ENCODE measurements around the gene FRMPD2. TPM values are rescaled to one million over a fixed set of nuclear protein-coding genes. Genes with fewer than 3 reads are reported as not detected.

FRMPD2 gene
- total RNA-seq, 4 donors from 2014 or later, result 0.80 TPM; not detected in 3

DNA sequence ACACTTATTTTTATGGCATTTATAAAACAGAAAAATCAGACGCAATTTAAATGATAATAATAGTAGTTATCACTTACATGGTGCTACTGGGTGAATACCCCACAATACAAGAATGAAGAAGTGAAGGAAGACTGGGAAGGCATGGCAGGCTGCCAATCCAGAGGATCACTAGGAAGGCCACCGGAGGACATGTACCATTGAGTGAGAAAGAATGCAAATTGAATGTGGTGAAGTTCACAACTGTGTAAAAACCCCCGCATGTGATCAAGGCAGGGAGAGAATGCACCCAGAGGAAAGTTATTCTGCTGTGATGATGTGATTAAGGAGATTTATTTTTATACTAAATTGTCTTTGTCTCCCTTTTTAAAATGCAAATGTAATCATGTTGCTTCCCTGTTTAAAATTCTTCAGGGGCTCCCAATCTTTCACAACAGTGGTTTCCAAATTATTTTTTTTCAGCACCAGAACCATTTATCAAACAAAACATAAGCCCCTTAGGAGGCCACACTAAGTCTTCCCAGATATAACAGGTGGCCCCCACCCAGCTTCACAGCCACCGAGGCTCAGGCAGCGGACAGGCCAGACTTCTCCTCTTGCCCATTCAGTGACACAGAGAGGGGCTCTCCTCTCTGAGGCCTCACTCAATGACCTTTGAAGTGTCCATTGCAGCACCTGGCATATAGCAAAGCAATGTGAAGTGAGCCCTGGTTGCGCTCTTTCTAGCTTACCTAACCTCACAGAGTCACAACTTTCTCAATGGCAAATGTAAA is 59.6 kb downstream of the FRMPD2 start:
- no peaks in the 10 kb centered on the region for H3K9me3 ChIP-seq
- H3K4me3 ChIP-seq, result no peak overlapping the region
- TF ChIP-seq EP300 (IDR thresholded peaks at IDR 0.05; ENCODE audit: low read depth) (no peak), POLR2A (IDR thresholded peaks at IDR 0.05) (no peak), POLR2AphosphoS5 (IDR thresholded peaks at IDR 0.05) (no peak)
- TF ChIP-seq, protein P1, sequence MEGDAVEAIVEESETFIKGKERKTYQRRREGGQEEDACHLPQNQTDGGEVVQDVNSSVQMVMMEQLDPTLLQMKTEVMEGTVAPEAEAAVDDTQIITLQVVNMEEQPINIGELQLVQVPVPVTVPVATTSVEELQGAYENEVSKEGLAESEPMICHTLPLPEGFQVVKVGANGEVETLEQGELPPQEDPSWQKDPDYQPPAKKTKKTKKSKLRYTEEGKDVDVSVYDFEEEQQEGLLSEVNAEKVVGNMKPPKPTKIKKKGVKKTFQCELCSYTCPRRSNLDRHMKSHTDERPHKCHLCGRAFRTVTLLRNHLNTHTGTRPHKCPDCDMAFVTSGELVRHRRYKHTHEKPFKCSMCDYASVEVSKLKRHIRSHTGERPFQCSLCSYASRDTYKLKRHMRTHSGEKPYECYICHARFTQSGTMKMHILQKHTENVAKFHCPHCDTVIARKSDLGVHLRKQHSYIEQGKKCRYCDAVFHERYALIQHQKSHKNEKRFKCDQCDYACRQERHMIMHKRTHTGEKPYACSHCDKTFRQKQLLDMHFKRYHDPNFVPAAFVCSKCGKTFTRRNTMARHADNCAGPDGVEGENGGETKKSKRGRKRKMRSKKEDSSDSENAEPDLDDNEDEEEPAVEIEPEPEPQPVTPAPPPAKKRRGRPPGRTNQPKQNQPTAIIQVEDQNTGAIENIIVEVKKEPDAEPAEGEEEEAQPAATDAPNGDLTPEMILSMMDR (IDR thresholded peaks at IDR 0.05), result no peak
- WGBS, 2 donors (ENCODE audit: low coverage in 1 of 2), result 70 to 80% methylated on average over 3 to 6 of the region's 6 CpGs
- H3K27me3 ChIP-seq, result no peaks in the 10 kb centered on the region
- no peak overlapping the region for H3K27ac ChIP-seq
- no peaks in the 10 kb centered on the region for H3K4me1 ChIP-seq
- DNase-seq, result no peak
- in situ Hi-C loops (cut with MboI; ENCODE audit: low pct_ligation_motif_present in 1 of 4, low pct_unique_long_range_greater_than_20kb in 1 of 4, low sequenced_read_pairs in 3 of 4), result no loop called here
- no peaks in the 10 kb centered on the region for H3K36me3 ChIP-seq
- intact Hi-C loops (cut with DNase I; ENCODE audit: low total_unique reads), result no loop called here

DNA sequence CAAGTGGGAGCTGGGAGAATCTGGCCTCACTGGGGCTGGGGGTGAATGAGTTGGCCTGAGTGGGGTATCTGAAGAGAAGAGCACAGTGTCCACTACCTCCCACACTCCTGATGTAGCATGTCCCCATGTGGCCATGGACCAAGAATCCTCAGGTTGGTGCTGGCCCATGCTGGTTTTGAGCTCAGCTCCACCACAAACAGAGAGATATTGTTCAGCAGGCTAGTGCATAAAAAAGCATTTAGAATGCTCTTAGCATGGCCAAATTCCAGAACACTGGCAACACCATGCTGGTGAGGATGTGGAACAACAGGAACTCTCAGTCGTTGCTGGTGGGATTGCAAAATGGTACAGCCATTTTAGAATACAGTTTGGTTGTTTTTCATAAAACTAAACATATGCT is 61.4 kb downstream of the FRMPD2 start:
- Histone ChIP-seq H3K4me1 (no peaks in the 10 kb centered on the region), H3K27me3 (no peaks in the 10 kb centered on the region), H3K36me3 (no peaks in the 10 kb centered on the region), H3K9me3 (no peaks in the 10 kb centered on the region), H3K4me3 (no peak overlapping the region), H3K27ac (no peak overlapping the region)
- in situ Hi-C loops (cut with MboI; ENCODE audit: low pct_ligation_motif_present in 1 of 4, low pct_unique_long_range_greater_than_20kb in 1 of 4, low sequenced_read_pairs in 3 of 4) (no loop called here), intact Hi-C loops (cut with DNase I; ENCODE audit: low total_unique reads) (no loop called here)
- TF ChIP-seq, protein P1 (IDR thresholded peaks at IDR 0.05), result no peak
- TF ChIP-seq POLR2AphosphoS5 (IDR thresholded peaks at IDR 0.05) (no peak), EP300 (IDR thresholded peaks at IDR 0.05; ENCODE audit: low read depth) (no peak), POLR2A (IDR thresholded peaks at IDR 0.05) (no peak)
- DNase-seq, result no peak
- 50 to 52% methylated on average over 1 of the region's 1 CpG for WGBS, 2 donors (ENCODE audit: low coverage in 1 of 2)

DNA sequence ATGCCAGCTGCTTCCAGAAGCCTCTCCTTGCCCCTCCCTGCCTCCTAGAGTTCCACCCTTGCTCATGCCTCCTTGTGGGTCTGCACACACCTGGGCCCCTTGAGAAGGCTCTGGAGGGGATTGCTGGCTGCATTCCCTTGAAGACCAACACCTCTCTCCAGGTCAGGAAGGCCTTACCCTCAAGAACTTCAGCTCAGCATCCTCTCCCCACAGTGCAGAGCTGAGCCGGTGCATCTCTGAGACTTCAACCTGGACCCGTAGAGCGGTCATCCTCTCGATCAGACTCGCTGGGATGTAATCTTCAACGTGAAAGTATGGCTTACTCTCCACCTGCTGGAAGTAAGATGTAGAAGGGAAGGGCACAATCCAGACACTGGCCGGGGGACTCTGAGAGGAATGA is 62.7 kb downstream of the FRMPD2 start:
- H3K27me3 ChIP-seq, result no peaks in the 10 kb centered on the region
- 94 to 95% methylated on average over 6 to 7 of the region's 7 CpGs for WGBS, 2 donors (ENCODE audit: low coverage in 1 of 2)
- intact Hi-C loops (cut with DNase I; ENCODE audit: low total_unique reads), result no loop called here
- no peaks in the 10 kb centered on the region for H3K9me3 ChIP-seq
- in situ Hi-C loops (cut with MboI; ENCODE audit: low pct_ligation_motif_present in 1 of 4, low pct_unique_long_range_greater_than_20kb in 1 of 4, low sequenced_read_pairs in 3 of 4), result no loop called here
- no peak overlapping the region for H3K4me3 ChIP-seq
- H3K36me3 ChIP-seq, result no peaks in the 10 kb centered on the region
- DNase-seq, result no peak
- no peaks in the 10 kb centered on the region for H3K4me1 ChIP-seq
- TF ChIP-seq POLR2A (IDR thresholded peaks at IDR 0.05), result no peak
- TF ChIP-seq EP300 (IDR thresholded peaks at IDR 0.05; ENCODE audit: low read depth), result no peak
- TF ChIP-seq, protein P1 (IDR thresholded peaks at IDR 0.05), result no peak
- no peak for TF ChIP-seq POLR2AphosphoS5 (IDR thresholded peaks at IDR 0.05)
- no peak overlapping the region for H3K27ac ChIP-seq

DNA sequence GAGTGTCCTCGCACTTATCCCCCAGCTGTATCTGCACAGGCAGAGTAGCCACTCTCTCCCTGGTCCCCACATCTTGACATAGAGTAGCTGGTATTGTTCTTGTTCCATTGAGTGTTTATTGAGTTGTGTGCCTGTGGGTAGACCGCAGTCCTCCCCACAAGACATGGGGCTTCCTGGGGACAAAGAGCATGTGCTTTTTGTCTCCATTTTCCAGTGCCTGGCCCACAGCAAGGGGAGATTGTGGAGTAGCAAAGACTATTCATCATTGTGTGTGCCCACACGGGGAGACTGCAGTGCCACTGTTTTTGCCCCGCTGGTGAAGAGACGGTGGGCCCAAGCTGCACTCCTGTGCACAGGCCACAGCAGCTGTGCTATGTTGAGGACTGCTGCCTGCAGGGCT is 63.5 kb downstream of the FRMPD2 start:
- no peaks in the 10 kb centered on the region for H3K36me3 ChIP-seq
- DNase-seq, result no peak
- intact Hi-C loops (cut with DNase I; ENCODE audit: low total_unique reads) (no loop called here), in situ Hi-C loops (cut with MboI; ENCODE audit: low pct_ligation_motif_present in 1 of 4, low pct_unique_long_range_greater_than_20kb in 1 of 4, low sequenced_read_pairs in 3 of 4) (no loop called here)
- H3K27me3 ChIP-seq, result no peaks in the 10 kb centered on the region
- no peaks in the 10 kb centered on the region for H3K4me1 ChIP-seq
- no peaks in the 10 kb centered on the region for H3K9me3 ChIP-seq
- WGBS, 2 donors (ENCODE audit: low coverage in 1 of 2), result 92% methylated on average over 5 of the region's 5 CpGs; no CpG with 5 or more reads in 1 of the 2 donors
- H3K27ac ChIP-seq, result no peak overlapping the region
- no peak overlapping the region for H3K4me3 ChIP-seq
- TF ChIP-seq EP300 (IDR thresholded peaks at IDR 0.05; ENCODE audit: low read depth) (no peak), POLR2A (IDR thresholded peaks at IDR 0.05) (no peak), POLR2AphosphoS5 (IDR thresholded peaks at IDR 0.05) (no peak)
- TF ChIP-seq, protein P1 (IDR thresholded peaks at IDR 0.05), result no peak

All from transverse colon (tissue), 4 donors.